Right ventricle myocardium superior (tissue), 1 donor: ENCODE data around the gene CTH. TPM values are rescaled to one million over a fixed set of nuclear protein-coding genes. Genes with fewer than 3 reads are reported as not detected.
"Not testable (repeated sequence)": the region's sequence is repeated elsewhere in the genome, so short reads cannot be mapped to it uniquely, and the experiment has no call there.

Experiments
- ATAC-seq: fragments of 200-7000 bp; cut with Tn5 transposase; one replicate; pipeline ENCODE4 v1.9.1; 2020; ENCODE audit warnings: mild to moderate bottlenecking; ENCODE audit not compliant: poor library complexity
- DNase-seq: peaks from one replicate; pipeline ENCODE4 v3.0.0-alpha.2; 2020
- intact Hi-C: fragments of 100-400 bp; cut with DNase I; formaldehyde crosslinking; loops from one replicate; pipeline ENCODE4 v1.11.2; 2022
- long read RNA-seq: library from polyadenylated mRNA; unstranded; transcript quantifications from one replicate; pipeline ENCODE4 v2.0.0, GENCODE V29; 2021
- total RNA-seq: library from RNA; stranded (reverse); fragmentation: NEBNext Ultra II Directional; extraction: Animal tissue kit (Norgen Biotek cat#: 25700); gene quantifications from one replicate; pipeline ENCODE4 v1.2.1, GENCODE V29; 2021
- donor health status: DM: no; HTN: yes; CAD: no; lungs with severe emphysema.

The CTH gene
- total RNA-seq: 0.59 TPM
- long read RNA-seq, partial matches to known transcripts: 0 of 1 reads
- long read RNA-seq, other reads (novel, unspliced or antisense): 0 of 1 reads

GRCh38 chr1:70410604-70411359, at the start of gene CTH:
Gene CTH (plus strand): TSS chr1:70411268. CDS start chr1:70411416, 148 bp downstream.
- ATAC-seq: peak; percentile 100
- DNase-seq: peak; percentile 97
- intact Hi-C loops: no loop called here

GRCh38 chr1:70361727-70362398, 49.2 kb upstream of the CTH start:
- DNase-seq (no peak), ATAC-seq (no peak)
- intact Hi-C loops: no loop called here

- no peak for ATAC-seq
- no peak for DNase-seq
- intact Hi-C loops: no loop called here
Measured at GRCh38 chr1:70364439-70364838, 46.6 kb upstream of the CTH start.

- ATAC-seq, intact Hi-C loops, DNase-seq: not testable (repeated sequence)
Measured at GRCh38 chr1:70366425-70366952, 44.6 kb upstream of the CTH start.

- intact Hi-C loops, ATAC-seq, DNase-seq: not testable (repeated sequence)
Measured at GRCh38 chr1:70366997-70367396, 44.1 kb upstream of the CTH start.

- DNase-seq, intact Hi-C loops, ATAC-seq: not testable (repeated sequence)
Measured at GRCh38 chr1:70367397-70367796, 43.7 kb upstream of the CTH start.

GRCh38 chr1:70371586-70371985, 39.5 kb upstream of the CTH start:
- ATAC-seq, intact Hi-C loops, DNase-seq: not testable (repeated sequence)

GRCh38 chr1:70372426-70372825, 38.6 kb upstream of the CTH start:
- no peak for DNase-seq
- intact Hi-C loops: no loop called here
- ATAC-seq: no peak

GRCh38 chr1:70373580-70373979, 37.5 kb upstream of the CTH start:
- DNase-seq, intact Hi-C loops, ATAC-seq: not testable (repeated sequence)

GRCh38 chr1:70376196-70376595, 34.9 kb upstream of the CTH start:
- DNase-seq (no peak), ATAC-seq (no peak)
- intact Hi-C loops: no loop called here

- intact Hi-C loops: no loop called here
- DNase-seq (no peak), ATAC-seq (no peak)
Measured at GRCh38 chr1:70382682-70383081, 28.4 kb upstream of the CTH start.

- ATAC-seq (no peak), DNase-seq (no peak)
- intact Hi-C loops: no loop called here
Measured at GRCh38 chr1:70383483-70383882, 27.6 kb upstream of the CTH start.

- DNase-seq (no peak), ATAC-seq (no peak)
- intact Hi-C loops: no loop called here
Measured at GRCh38 chr1:70384542-70384941, 26.5 kb upstream of the CTH start.

- ATAC-seq (no peak), DNase-seq (no peak)
- intact Hi-C loops: no loop called here
Measured at GRCh38 chr1:70385477-70385876, 25.6 kb upstream of the CTH start.

- intact Hi-C loops: no loop called here
- ATAC-seq (no peak), DNase-seq (no peak)
Measured at GRCh38 chr1:70386121-70386520, 24.9 kb upstream of the CTH start.

- intact Hi-C loops: no loop called here
- ATAC-seq (no peak), DNase-seq (no peak)
Measured at GRCh38 chr1:70387507-70387906, 23.6 kb upstream of the CTH start.

- no peak for DNase-seq
- ATAC-seq: no peak
- intact Hi-C loops: no loop called here
Measured at GRCh38 chr1:70392626-70393025, 18.4 kb upstream of the CTH start.

GRCh38 chr1:70396607-70397006, 14.5 kb upstream of the CTH start:
- no peak for DNase-seq
- intact Hi-C loops: no loop called here

GRCh38 chr1:70397013-70397412, 14.1 kb upstream of the CTH start:
- DNase-seq: no peak
- no peak for ATAC-seq
- intact Hi-C loops: no loop called here

More at GRCh38 chr1:70396607-70397006, 14.5 kb upstream of the CTH start:
- ATAC-seq: no peak

- ATAC-seq (no peak), DNase-seq (no peak)
- intact Hi-C loops: no loop called here
Measured at GRCh38 chr1:70400335-70400734, 10.7 kb upstream of the CTH start.
